ENCODE results near the gene SPTBN1. TPM values are rescaled to one million over a fixed set of nuclear protein-coding genes. Genes with fewer than 3 reads are reported as not detected.
A peak's percentile ranks its signal among the peaks of the same experiment; 100 is the strongest.

SPTBN1 gene
- total RNA-seq, 1 donor: 200 TPM

DNA sequence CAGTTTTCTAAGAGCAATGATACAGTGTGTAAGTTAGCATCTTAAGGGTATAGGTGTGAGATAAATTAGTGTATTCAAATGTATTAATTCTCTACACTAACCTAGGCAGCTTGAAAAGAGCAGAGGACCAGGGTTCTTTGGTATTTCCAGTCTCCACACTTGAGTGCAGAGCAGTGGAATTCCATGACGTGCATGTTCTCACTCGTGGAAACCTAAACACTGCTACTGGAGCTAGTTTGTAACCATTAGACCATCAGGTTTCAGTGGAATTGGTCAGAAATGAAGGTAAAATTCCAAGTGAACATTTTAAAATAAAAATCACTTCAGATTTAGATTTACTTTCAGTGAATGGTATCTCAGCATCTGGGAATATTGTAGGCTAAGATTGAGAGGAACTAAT is 9.0 kb downstream of the SPTBN1 start:
- no peak overlapping the region for H3K4me3 ChIP-seq (ENCODE audit: low read depth, low read length)
- DNase-seq (ENCODE audit: low read depth): peak; percentile 57
- TF ChIP-seq, protein P1, sequence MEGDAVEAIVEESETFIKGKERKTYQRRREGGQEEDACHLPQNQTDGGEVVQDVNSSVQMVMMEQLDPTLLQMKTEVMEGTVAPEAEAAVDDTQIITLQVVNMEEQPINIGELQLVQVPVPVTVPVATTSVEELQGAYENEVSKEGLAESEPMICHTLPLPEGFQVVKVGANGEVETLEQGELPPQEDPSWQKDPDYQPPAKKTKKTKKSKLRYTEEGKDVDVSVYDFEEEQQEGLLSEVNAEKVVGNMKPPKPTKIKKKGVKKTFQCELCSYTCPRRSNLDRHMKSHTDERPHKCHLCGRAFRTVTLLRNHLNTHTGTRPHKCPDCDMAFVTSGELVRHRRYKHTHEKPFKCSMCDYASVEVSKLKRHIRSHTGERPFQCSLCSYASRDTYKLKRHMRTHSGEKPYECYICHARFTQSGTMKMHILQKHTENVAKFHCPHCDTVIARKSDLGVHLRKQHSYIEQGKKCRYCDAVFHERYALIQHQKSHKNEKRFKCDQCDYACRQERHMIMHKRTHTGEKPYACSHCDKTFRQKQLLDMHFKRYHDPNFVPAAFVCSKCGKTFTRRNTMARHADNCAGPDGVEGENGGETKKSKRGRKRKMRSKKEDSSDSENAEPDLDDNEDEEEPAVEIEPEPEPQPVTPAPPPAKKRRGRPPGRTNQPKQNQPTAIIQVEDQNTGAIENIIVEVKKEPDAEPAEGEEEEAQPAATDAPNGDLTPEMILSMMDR (IDR thresholded peaks at IDR 0.05; ENCODE audit: insufficient read depth, low read depth, low read length): no peak

- peak overlapping the region; percentile 17 for H3K4me3 ChIP-seq (ENCODE audit: low read depth, low read length)
- TF ChIP-seq, protein P1 (IDR thresholded peaks at IDR 0.05; ENCODE audit: insufficient read depth, low read depth, low read length): no peak
- DNase-seq (ENCODE audit: low read depth): peak; percentile 71
Observed at GRCh38 chr2:54466870-54467269, 10.7 kb downstream of the SPTBN1 start.

DNA sequence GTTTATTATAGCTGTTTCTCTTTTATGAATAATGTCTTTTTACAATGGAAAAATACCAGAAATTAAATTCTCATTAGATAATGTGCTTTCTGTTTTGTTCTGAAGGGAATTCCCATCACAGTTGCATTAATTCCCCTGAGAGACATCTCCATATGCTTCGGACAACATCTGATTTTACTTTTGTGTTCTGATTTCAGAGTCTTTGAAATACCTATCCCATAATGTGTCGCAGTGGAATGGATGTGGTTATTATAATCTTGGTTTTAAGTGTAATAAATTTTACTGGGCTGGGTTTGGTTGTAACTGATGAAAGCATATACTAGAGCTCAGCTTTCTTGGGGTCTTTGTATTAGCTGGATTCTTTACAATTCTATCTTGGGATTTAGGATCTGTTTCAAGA is 12.5 kb downstream of the SPTBN1 start:
- H3K4me3 ChIP-seq (ENCODE audit: low read depth, low read length): no peak overlapping the region
- peak; percentile 66 for DNase-seq (ENCODE audit: low read depth)
- TF ChIP-seq, protein P1 (IDR thresholded peaks at IDR 0.05; ENCODE audit: insufficient read depth, low read depth, low read length): no peak

DNA sequence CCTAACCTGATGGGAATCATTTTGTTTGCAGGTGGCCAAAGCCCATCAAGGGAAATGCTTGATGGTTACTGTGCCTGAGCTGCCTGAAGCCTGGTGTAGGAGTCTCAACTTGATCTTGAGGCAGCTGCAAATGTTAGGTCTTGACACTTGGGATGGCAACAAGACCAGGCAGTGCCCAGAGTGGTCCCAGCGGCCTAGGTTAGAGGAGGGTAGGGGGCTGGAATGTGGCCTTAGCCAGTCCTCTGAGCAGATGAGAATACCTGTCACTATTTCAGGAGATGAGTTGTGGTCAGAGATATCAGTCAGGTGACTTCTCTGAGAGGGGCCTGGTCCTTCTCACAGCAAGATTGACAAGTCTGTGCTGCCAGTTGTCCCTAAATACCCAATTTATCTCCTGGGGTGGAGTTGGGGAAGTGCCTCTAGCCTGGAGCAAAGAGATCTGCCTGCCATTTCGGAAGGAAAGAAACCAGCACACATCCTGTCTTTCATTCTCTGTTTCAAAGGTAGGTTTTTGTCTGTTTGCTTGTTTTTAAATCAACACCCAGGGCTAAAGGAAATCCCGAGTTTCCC is 13.4 kb downstream of the SPTBN1 start:
- DNase-seq (ENCODE audit: low read depth): no peak

GRCh38 chr2:54470266-54470938 is 14.3 kb downstream of the SPTBN1 start:
- TF ChIP-seq, protein P1 (IDR thresholded peaks at IDR 0.05; ENCODE audit: insufficient read depth, low read depth, low read length): no peak
- DNase-seq (ENCODE audit: low read depth): peak; percentile 84

More for the DNA sequence above, 13.4 kb downstream of the SPTBN1 start:
- H3K4me3 ChIP-seq (ENCODE audit: low read depth, low read length): no peak overlapping the region
- TF ChIP-seq, protein P1 (IDR thresholded peaks at IDR 0.05; ENCODE audit: insufficient read depth, low read depth, low read length): no peak

GRCh38 chr2:54471221-54471711 is 15.1 kb downstream of the SPTBN1 start:
- H3K4me3 ChIP-seq (ENCODE audit: low read depth, low read length): no peak overlapping the region
- TF ChIP-seq, protein P1 (IDR thresholded peaks at IDR 0.05; ENCODE audit: insufficient read depth, low read depth, low read length): no peak
- peak; percentile 84 for DNase-seq (ENCODE audit: low read depth)

More at GRCh38 chr2:54470266-54470938, 14.3 kb downstream of the SPTBN1 start:
- no peak overlapping the region for H3K4me3 ChIP-seq (ENCODE audit: low read depth, low read length)
